Activated CD8-positive, alpha-beta memory T cell treated with anti-CD3 and anti-CD28 coated beads for 36 hours (primary cell): ENCODE results near the gene THAP2. TPM values are rescaled to one million over a fixed set of nuclear protein-coding genes. Genes with fewer than 3 reads are reported as not detected.
"Not testable (repeated sequence)": the region's sequence is repeated elsewhere in the genome, so short reads cannot be mapped to it uniquely, and the experiment has no call there.

ENCODE experiments used
- CTCF ChIA-PET: fragments of 350-600 bp; sonication (Branson Sonifier 250); formaldehyde crosslinking; loops from one replicate; lab custom pipeline; 2021; ENCODE audit warnings: antibody characterized with exemption; lab: Charles Lee
- POLR2A ChIA-PET: fragments of 350-600 bp; sonication (Branson Sonifier 250); formaldehyde crosslinking; loops from one replicate; lab custom pipeline; 2021; ENCODE audit warnings: antibody characterized with exemption; lab: Charles Lee
- total RNA-seq, 2 experiments: library from RNA; stranded (reverse); gene quantifications; one replicate each; pipeline ENCODE4 v1.2.3, GENCODE V29; 2021

The THAP2 gene
- total RNA-seq, 2 experiments from 2014 or later = 7.1 to 8.7 TPM

DNA sequence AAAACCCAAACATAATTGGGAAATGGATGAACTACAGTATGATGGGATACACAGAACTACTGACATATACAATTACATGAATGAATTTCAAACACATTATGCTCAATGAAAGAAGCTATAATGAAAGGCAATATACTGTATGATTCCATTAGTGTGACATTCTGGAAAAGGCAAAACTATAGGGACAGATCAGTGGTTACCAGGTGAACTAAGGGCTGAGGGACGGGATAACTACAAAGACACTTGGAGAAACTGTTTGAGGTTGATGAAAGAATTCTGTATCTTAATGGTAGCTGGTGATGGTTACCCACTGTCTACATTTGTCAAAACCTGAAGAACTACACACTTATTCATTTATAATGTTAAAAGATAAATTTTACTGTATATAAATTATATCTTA is 8.2 kb upstream of the THAP2 start:
- CTCF ChIA-PET = no interaction called here
- POLR2A ChIA-PET = no interaction called here

DNA sequence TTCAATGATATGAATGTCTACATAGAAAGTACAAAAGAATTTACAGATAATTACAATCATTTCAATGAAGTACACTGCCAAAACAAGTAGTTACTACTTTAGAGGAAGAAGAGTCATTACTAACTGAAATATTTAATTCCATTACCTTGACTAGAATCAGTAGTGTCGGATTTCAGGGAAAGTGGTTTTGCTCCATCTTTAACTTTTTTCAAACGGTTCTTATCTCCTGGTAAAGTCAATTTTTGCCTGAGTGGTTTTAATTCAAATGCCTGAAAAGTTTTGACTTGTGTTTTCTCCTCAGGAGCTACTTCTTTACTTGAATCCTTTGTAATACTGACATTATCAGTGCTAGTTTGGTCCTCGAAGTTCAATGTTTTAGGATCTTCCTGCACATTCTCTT is 7.4 kb upstream of the THAP2 start:
- ChIA-PET CTCF (no interaction called here), POLR2A (no interaction called here)

DNA sequence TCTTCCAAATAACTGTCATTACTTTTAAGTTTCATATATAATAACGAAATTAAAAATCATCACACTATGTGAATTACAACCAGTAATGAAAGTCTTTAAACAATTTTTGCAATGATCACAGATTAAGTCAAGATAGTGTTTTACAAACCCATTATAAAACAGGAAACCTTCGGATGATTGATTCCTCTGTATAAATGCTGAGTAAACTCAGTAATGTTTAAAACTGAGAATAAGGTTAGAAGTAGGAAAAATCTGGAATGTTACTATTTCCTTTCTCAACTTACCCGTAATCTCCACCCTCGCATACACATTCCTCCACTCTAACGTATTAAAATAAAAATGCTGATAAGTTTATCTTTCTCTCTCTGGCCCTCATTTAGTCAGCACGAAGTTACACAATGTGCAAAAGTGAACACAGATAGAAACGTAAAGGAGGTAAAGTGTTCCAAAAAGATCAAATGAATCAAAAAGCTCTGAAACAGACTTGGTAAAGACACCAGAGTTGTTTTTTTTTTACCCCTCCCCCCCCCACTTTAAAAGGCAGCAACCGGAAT is 2.0 kb upstream of the THAP2 start:
- CTCF ChIA-PET = interaction anchor here (1.3 kb wide), 1 partner anchor 24 kb away, joined by 9 read pairs; the partner anchor contains the start of gene TMEM19

DNA sequence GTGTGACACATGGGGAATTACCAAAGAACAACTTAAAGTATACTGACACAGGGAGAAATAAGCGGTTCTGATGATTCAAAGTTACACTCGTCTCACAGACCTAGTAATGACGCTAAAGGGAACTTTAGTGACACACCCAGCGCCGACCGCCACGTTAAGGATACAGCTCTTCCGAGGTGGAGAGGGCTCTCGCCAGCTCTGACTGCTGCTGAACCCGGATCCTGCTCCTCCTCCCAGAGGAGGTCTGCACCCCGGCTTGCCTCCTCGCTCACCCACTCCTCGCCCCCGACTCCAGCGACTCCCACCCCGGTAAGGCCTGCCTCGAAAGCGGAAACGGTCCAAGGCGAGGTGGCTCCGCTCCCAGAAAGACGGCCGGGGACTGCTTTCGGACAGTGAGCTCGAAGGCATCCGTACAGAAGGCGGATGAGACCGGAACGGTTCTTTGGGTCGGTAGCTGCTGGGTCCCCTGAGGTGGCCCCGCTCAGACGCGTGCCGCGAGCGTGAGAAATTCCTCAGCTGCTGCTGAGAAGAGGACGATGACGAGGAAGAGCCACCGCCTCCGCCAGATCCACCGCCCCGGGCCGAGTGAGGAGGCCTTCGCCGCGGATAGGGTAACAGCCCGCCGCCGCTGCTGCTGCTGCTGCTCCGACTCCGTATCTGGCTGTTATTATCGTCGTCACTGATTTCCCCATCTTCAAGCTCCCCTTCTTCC is 1.1 kb upstream of the THAP2 start:
- POLR2A ChIA-PET = interaction anchor here (0.6 to 3.7 kb wide), 14 partner anchors 16 to 177 kb away, joined by 3 to 80 read pairs (median 6); partner anchors contain the start of genes RAB21, TBC1D15 and TMEM19

More for the DNA sequence above, 2.0 kb upstream of the THAP2 start:
- POLR2A ChIA-PET = interaction anchor here (0.6 to 3.7 kb wide), 9 partner anchors 16 to 177 kb away, joined by 3 to 80 read pairs (median 8); partner anchors contain the start of genes RAB21, TBC1D15 and TMEM19

DNA sequence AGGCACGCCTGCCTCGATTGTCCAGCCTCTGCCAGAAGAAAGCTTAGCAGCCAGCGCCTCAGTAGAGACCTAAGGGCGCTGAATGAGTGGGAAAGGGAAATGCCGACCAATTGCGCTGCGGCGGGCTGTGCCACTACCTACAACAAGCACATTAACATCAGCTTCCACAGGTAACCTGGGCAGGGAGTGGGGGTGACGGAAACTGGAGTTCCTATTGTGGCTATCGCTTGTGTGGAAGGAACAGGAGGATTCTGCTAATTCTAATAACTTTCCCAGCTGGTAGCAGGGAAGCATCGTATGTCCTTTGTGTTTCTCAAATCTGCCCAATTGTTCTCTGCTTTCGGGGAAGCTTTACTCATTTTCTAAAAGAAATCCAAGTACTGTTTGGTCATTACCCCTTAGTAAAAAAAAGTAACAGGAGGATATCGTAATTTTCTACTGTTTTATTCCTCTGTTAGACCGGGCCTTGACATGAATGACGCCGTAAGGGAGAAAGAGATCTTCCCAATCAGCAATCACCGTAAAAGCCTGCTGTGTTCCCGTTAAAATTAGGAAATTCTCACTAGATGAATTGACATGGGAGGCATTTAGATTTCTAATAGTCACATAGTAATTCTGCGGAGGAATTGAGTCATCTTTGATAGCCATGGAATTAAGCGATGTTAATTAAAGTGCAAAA is 449 bp downstream of the THAP2 start:
- CTCF ChIA-PET = interaction anchor here (0.9 to 1.0 kb wide), 4 partner anchors 13 to 86 kb away, joined by 3 to 4 read pairs (median 4); partner anchors contain the start of gene TMEM19
- POLR2A ChIA-PET = interaction anchor here (0.7 to 3.7 kb wide), 6 partner anchors 21 to 182 kb away, joined by 3 to 80 read pairs (median 6); partner anchors contain the start of genes RAB21, TBC1D15 and TMEM19

More for the DNA sequence above, 1.1 kb upstream of the THAP2 start:
- CTCF ChIA-PET = interaction anchor here (0.8 to 1.3 kb wide), 4 partner anchors 10 to 85 kb away, joined by 4 to 9 read pairs (median 4); partner anchors contain the start of gene TMEM19

DNA sequence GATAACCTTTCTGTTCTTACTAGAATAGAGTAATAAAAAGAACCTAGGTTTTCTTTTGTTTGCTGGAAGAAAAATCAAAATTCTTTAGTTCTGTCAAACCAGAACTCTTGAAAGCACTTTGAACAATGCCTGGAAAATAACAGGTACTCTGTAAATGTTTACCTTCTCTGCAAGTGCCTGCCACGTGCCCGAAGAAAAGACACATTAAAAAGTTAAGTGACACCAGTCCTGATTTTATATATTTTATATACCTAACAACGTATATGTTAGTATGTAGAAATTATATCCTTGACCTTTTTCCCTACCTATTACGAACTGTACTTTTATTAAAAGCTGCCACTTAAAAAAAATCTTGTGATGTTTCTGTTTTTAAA is 976 bp downstream of the THAP2 start:
- POLR2A ChIA-PET = interaction anchor here (0.7 to 3.7 kb wide), 3 partner anchors 21 to 174 kb away, joined by 3 to 80 read pairs (median 16); partner anchors contain the start of genes RAB21, TBC1D15 and TMEM19

DNA sequence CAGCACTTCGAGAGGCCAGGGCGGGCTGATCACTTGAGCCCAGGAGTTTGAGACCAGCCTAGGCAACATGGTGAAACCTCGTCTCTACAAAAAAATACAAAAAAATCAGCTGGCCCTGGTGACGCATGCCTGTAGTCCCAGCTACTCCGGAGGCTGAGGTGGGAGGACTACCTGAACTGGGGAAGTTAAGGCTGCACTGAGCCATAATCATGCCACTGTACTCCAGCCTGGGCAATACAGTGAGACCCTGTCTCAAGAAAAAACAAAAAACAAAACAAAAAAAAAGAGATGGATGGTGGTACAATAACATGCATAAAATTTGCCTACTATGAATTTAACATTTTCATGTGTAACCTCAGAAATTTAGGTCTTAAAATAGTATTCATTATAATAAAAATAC is 2.2 kb downstream of the THAP2 start:
- ChIA-PET CTCF (no interaction called here), POLR2A (no interaction called here)

More for the DNA sequence above, 976 bp downstream of the THAP2 start:
- CTCF ChIA-PET = no interaction called here

DNA sequence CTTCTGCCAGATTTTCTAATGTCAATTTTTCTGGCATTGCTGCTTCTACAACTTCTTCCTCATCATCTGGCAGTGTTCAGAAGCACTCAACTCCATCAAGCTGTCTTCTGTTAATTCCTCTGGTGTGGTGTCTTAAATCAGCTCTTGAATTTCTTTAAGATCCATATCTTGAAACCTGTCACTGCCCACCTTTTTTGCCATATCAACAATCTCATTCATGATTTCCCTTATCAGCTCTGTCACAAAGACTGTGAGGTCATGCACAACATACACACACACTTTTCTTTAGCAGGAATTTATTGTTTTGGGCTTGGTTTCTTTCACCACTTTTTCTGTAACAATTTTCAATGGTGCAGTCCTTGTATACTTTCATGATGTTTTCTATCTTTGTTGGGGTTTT is 7.2 kb downstream of the THAP2 start:
- ChIA-PET POLR2A (no interaction called here), CTCF (no interaction called here)

DNA sequence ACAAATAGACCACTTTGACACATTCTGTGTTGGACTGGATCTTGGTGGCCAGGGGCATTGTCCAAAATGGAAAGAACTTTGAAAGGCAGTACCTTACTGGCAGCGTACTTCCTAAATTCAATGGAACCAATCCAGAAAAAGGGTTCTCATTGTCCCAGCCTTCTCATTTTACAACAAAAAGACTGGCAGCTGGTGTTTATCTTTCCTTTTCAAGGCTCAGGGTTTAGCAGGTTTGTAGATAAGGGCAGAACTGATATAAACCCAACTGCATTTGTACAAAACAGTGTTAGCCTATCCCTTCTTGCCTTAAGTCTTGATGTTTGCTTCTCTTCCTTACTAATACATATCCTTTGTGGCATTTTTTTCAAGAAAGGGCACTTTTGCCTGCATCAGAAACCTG is 7.7 kb downstream of the THAP2 start:
- POLR2A ChIA-PET = no interaction called here
- CTCF ChIA-PET = no interaction called here

DNA sequence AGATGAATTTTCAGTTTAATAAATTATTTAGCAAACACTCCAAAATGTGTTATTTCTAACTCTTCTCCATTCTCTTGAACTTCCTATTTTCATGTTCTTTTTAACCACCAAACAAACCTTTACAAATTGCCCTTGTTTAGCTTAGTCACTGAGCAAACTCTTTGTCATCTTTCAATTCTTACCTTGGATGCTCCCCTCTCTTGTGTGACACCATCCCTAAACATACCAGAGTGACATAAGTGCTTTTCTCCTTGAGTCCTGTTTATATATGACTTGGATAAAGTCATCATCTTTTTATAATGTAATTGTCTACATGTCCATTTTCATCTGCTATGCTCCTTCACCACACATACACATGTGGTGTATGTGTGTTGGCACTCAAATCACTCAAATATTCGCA is 18.4 kb downstream of the THAP2 start:
- CTCF ChIA-PET = no interaction called here
- POLR2A ChIA-PET = no interaction called here

DNA sequence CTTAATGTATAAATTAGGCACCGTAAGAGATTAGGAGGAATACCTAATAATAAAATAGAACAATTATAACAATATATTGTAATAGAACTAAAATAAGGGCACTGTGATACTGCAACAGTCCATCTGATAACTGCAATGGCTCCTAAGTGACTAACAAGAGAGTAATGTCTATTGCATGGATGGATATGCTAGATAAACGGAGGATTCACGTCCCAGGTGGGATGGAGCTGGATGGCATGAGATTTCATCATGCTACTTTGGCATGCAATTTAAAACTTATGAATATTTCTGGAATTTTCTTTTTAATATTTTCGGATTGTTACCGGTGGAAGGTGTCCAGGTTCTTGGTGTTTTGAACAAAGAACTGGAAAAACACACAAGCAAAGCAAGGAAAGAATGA is 19.5 kb downstream of the THAP2 start:
- CTCF ChIA-PET = no interaction called here
- POLR2A ChIA-PET = interaction anchor here (4.9 kb wide), 1 partner anchor 20 kb away, joined by 80 read pairs; the partner anchor contains the start of genes THAP2 and ZFC3H1

DNA sequence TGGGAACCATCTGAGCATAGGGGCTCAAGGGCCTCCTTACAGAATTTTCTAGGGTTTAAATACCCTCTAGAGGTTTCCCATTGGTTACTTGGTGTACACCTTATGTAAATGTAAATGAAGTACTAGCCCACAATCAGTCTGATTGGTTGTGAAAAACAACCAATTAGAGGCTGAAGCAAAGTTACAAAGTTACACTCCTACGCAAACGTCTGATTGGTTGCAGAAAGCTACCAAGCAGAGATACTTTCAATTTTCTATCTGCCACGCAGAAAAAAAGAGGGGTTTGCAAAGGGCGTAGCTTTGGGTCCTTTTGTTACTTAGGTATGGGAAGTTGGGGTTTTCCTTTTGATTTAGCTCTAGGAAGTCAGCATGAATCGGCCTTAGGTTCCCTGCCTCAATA is 20.0 kb downstream of the THAP2 start:
- POLR2A ChIA-PET = interaction anchor here (4.9 kb wide), 1 partner anchor 20 kb away, joined by 80 read pairs; the partner anchor contains the start of genes THAP2 and ZFC3H1
- CTCF ChIA-PET = no interaction called here

DNA sequence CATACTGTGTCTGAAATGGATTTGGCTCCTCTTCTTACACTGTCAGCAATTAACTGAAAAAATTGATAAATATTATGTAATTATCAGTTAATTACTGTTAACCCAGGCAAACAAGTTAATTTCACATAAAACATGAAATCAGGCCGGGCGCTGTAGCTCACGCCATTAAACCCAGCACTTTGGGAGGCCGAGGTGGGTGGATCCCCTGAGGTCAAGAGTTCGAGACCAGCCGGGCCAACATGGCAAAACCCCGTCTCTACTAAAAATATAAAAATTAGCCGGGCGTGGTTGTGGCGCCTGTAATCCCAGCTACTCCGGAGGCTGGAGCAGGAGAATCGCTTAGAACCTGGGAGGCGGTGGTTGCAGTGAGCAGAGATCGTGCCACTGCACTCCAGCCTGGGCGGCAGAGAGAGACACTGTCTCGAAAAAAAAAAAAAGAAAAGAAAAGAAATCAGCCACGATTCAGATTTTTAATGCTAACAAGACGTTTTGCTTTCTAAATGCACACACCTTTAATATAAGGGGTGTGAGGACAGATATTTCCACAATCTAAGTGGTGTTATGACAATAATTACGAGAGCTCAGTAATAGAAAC is 21.3 kb downstream of the THAP2 start:
- ChIA-PET POLR2A (interaction anchor here (0.7 to 4.9 kb wide), 3 partner anchors 22 to 154 kb away, joined by 3 to 80 read pairs (median 5); partner anchors contain the start of genes TBC1D15, THAP2 and ZFC3H1), CTCF (interaction anchor here (0.7 to 2.1 kb wide), 5 partner anchors 21 to 1095 kb away, joined by 3 to 9 read pairs (median 4); partner anchors contain the start of gene THAP2)

DNA sequence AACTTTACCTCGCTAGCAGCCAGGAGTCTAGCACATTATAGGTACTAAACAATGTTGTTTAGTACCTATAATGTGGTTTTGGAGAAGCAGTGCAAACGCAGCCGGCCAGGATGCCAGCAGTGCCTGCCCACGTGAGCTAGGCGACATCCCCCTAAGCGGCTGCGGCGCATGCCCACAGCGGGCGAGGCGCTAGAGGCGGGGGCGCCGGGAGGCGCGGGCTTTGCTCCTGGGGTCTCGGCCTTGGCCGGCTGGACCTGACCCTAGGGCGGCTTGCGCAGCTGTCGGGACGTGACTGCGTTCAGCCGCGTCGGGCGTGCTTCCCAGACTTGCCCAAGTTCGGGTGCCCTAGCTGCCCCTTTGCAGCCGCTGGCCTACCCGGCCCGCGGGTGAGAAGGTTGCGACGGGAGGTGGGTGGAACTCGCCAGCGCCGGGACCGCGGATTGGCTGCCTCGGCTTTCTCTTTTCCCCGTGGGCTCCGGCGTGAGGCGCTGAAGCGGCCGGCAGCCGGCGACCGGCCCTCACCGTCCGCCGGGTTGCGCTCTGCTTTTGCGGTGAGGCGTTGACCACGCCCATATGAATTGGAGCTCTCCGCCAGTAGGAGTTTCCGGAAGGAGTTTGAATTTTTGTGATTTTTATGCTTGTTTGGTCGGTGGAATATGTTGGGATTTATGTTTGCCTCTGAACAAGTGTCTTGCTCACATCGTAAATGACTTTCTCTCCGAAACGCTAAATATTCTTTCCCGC is 22.0 kb downstream of the THAP2 start, which contains the start of gene TMEM19:
TMEM19 (plus strand) TSS at position 169 of the 744 bp plus-strand sequence. CDS start 599 bp downstream, outside the sequence.
- CTCF ChIA-PET = interaction anchor here (0.7 to 2.1 kb wide), 6 partner anchors 17 to 1095 kb away, joined by 3 to 9 read pairs (median 4); partner anchors contain the start of gene THAP2
- POLR2A ChIA-PET = interaction anchor here (0.6 to 4.9 kb wide), 5 partner anchors 22 to 153 kb away, joined by 3 to 80 read pairs (median 5); partner anchors contain the start of genes TBC1D15, THAP2 and ZFC3H1

DNA sequence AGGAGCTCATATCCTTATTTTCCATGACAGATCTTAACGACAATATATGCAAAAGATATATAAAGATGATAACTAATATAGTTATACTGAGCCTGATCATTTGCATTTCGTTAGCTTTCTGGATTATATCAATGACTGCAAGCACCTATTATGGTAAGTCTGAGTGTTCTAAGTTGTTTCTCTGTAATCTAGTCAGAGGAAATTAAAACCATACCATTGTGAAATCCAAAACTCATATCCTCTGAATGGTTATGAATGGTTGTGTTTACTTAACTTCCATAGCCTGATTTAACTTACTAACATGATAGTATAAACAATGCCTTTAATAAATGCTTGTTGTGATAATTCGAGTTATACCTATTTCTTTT is 22.5 kb downstream of the THAP2 start:
- ChIA-PET POLR2A (interaction anchor here (0.6 to 4.9 kb wide), 4 partner anchors 23 to 153 kb away, joined by 4 to 80 read pairs (median 6); partner anchors contain the start of genes TBC1D15, THAP2 and ZFC3H1), CTCF (interaction anchor here (0.9 to 2.1 kb wide), 3 partner anchors 18 to 60 kb away, joined by 3 to 9 read pairs (median 7); no protein-coding TSS in a partner anchor)

DNA sequence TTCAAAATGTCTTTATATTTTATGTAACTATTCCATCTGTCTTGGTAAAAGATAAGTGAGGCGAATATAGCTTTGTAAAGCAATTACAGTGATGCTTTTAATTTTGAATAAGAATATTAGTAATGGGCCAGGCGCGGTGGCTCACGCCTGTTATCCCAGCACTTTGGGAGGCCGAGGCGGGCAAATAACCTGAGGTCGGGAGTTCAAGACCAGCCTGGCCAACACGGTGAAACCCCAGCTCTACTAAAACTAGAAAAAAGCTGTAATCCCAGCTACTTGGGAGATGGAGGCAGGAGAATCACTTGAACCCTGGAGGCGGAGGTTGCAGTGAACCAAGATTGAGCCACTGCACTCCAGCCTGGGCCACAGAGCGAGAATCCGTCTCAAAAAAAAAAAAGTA is 23.1 kb downstream of the THAP2 start:
- CTCF ChIA-PET = not testable (repeated sequence)
- POLR2A ChIA-PET = interaction anchor here (4.9 kb wide), 1 partner anchor 23 kb away, joined by 80 read pairs; the partner anchor contains the start of genes THAP2 and ZFC3H1

DNA sequence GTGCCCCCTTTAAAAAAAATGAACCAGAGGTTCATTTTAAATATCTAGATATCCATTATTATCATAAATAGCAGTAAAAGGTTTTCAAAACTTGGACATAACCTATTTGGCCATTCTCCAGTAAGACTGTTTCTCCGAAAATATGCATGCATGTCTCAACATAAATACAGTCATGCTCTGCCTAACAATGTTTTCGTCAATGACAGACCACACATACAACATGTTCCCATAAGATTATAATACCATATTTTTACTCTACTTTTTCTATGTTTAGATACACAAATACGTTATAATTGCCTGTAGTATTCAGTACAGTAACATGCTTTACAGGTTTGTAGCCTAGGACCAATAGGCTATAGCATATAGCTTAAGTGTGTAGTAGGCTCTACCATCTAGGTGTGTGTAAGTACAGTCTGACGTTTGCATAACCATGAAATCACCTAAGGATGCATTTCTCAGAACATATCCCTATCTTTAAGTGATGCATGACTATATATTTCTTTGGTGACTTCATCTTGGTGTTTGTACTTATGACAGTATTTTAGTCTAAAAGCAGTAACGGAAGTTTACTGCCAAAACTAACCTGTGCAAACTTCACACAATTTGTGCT is 25.0 kb downstream of the THAP2 start:
- ChIA-PET POLR2A (no interaction called here), CTCF (no interaction called here)
